Measurements from ENCODE around the gene RRP15.
A peak's percentile ranks its signal among the peaks of the same experiment; 100 is the strongest.

RRP15 gene

DNA sequence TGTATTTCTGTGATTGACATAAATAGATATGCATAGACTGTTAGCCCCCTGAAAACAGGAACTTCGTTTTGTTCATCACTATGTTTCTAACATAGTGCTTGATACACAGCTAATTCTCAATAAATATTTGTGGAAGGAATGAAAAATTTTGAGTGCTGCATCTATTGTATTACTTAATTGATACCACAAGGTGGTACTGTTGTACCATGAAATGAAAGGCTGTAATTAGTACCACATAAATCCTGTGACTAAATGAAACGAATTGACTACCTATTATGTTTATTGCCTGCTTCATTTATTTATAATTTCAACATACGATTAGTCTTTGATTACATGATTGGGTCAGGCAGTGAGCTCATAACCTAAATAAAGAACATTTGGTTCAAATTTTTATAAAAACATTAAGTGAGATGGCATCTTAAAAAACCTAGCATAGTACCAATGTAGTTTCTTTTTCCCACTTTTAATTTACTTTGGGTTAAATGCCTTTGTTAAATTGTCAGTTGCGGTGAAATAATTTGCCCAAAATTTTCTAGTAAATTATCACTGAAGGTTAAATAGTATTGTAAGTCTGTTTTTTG is 45.0 kb downstream of the RRP15 start:
- in situ Hi-C loops (cut with HindIII; ENCODE audit: low pct_ligation_motif_present, low sequenced_read_pairs), result no loop called here
- no peak overlapping the region for H3K4me3 ChIP-seq (ENCODE audit: low read depth, low read length)
- H3K27ac ChIP-seq, result peak overlapping the region; percentile 20
- H3K36me3 ChIP-seq (replicated peaks), result no peaks in the 10 kb centered on the region
- TF ChIP-seq, protein P1, sequence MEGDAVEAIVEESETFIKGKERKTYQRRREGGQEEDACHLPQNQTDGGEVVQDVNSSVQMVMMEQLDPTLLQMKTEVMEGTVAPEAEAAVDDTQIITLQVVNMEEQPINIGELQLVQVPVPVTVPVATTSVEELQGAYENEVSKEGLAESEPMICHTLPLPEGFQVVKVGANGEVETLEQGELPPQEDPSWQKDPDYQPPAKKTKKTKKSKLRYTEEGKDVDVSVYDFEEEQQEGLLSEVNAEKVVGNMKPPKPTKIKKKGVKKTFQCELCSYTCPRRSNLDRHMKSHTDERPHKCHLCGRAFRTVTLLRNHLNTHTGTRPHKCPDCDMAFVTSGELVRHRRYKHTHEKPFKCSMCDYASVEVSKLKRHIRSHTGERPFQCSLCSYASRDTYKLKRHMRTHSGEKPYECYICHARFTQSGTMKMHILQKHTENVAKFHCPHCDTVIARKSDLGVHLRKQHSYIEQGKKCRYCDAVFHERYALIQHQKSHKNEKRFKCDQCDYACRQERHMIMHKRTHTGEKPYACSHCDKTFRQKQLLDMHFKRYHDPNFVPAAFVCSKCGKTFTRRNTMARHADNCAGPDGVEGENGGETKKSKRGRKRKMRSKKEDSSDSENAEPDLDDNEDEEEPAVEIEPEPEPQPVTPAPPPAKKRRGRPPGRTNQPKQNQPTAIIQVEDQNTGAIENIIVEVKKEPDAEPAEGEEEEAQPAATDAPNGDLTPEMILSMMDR (IDR thresholded peaks at IDR 0.05; ENCODE audit: low read depth, low read length, missing control alignments), result no peak
- no peaks in the 10 kb centered on the region for H3K27me3 ChIP-seq (replicated peaks)
- DNase-seq, result no peak

DNA sequence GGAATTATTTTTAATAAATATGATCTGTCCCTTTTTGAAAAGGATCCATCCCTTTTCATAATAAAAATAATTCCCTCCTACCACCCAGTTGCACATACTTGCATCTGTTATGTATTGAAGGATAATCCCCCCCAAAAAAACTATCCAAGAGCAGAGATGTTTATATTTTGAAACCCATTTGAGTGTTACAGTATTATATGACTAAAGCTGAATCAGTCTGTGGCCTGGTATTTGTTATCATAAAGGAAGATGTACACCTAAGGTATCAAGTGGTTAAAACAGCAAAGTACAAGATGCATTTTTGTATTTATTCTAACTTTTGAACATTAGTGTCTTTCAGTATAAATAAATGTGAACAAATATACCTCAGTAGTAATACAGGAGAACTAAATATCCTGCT is 47.3 kb downstream of the RRP15 start:
- H3K27me3 ChIP-seq (replicated peaks), result no peaks in the 10 kb centered on the region
- no peak overlapping the region for H3K27ac ChIP-seq
- no peak overlapping the region for H3K4me3 ChIP-seq (ENCODE audit: low read depth, low read length)
- DNase-seq, result no peak
- no peaks in the 10 kb centered on the region for H3K36me3 ChIP-seq (replicated peaks)
- in situ Hi-C loops (cut with HindIII; ENCODE audit: low pct_ligation_motif_present, low sequenced_read_pairs), result no loop called here
- TF ChIP-seq, protein P1 (IDR thresholded peaks at IDR 0.05; ENCODE audit: low read depth, low read length, missing control alignments), result no peak

DNA sequence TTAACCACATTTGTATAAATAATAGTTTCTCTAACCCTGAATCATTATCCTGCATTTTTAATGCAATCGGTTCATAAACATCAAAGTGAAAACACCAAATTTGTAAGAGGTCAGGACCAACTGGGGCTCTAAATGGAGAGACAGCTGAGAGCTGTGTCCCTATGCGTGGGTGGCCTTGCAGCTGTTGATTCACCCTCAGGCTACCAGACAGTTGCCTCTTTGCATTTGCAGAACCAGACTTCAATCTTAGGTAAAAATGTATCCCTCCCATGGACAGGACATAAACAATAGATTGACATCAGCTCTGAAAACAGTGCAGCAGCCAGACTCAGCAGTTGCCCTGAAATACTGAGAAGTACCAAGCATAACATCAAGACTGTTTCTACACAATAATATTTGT is 51.2 kb downstream of the RRP15 start:
- in situ Hi-C loops (cut with HindIII; ENCODE audit: low pct_ligation_motif_present, low sequenced_read_pairs), result no loop called here
- TF ChIP-seq, protein P1 (IDR thresholded peaks at IDR 0.05; ENCODE audit: low read depth, low read length, missing control alignments), result no peak

DNA sequence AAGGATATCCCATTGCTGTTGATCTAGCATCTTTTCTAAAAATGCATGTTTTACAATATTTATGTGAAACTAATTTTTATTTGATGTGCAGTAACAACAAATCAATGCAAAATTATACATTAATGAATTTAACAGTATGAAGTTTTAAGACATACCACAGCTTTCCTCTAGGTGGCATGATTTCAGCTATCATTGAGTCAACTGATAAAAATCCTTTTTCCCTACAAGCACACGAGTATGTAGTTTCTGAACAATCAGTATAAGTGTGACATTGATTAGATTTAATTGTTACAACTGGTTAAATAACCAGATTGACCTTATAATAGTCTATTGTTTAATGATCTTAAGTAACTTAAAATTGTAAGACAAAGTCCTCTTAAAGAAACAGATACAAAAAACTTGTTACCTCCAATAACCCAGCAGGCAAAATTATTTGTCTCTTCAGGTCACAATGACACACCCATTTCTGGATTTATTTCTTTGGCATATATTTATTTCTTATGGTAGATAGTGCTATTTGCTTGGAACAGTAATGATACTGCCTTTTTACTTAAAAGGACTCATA is 54.3 kb downstream of the RRP15 start:
- TF ChIP-seq, protein P1 (IDR thresholded peaks at IDR 0.05; ENCODE audit: low read depth, low read length, missing control alignments), result peak; percentile 53
- DNase-seq, result no peak
- in situ Hi-C loops (cut with HindIII; ENCODE audit: low pct_ligation_motif_present, low sequenced_read_pairs), result no loop called here
- no peaks in the 10 kb centered on the region for H3K36me3 ChIP-seq (replicated peaks)
- no peak overlapping the region for H3K4me3 ChIP-seq (ENCODE audit: low read depth, low read length)
- H3K27ac ChIP-seq, result no peak overlapping the region
- H3K27me3 ChIP-seq (replicated peaks), result no peaks in the 10 kb centered on the region

More for the DNA sequence above, 51.2 kb downstream of the RRP15 start:
- H3K27me3 ChIP-seq (replicated peaks), result no peaks in the 10 kb centered on the region
- no peak overlapping the region for H3K27ac ChIP-seq
- DNase-seq, result peak; percentile 52
- no peak overlapping the region for H3K4me3 ChIP-seq (ENCODE audit: low read depth, low read length)
- H3K36me3 ChIP-seq (replicated peaks), result no peaks in the 10 kb centered on the region

DNA sequence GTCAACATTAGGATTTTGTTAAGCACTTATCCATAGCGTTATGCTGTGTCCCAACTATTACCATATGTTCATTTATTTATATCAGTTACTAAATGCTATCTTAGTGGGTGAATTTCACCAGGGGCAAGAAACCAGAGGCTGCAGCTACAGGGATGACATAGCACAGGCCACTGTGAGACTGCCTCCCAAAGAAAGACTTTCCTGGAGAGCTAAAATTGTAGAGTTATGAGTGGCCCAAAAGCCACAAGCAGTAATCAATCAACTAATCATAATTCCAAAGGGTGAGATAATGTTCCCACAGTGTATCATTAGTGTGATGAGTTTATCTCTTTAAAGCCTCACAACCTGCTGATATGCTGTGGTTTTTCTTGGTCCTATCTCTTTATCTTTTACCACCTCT is 56.2 kb downstream of the RRP15 start:
- Histone ChIP-seq H3K4me3 (ENCODE audit: low read depth, low read length) (no peak overlapping the region), H3K36me3 (replicated peaks) (no peaks in the 10 kb centered on the region), H3K27ac (no peak overlapping the region), H3K27me3 (replicated peaks) (no peaks in the 10 kb centered on the region)
- no peak for DNase-seq
- TF ChIP-seq, protein P1 (IDR thresholded peaks at IDR 0.05; ENCODE audit: low read depth, low read length, missing control alignments), result no peak
- in situ Hi-C loops (cut with HindIII; ENCODE audit: low pct_ligation_motif_present, low sequenced_read_pairs), result no loop called here

DNA sequence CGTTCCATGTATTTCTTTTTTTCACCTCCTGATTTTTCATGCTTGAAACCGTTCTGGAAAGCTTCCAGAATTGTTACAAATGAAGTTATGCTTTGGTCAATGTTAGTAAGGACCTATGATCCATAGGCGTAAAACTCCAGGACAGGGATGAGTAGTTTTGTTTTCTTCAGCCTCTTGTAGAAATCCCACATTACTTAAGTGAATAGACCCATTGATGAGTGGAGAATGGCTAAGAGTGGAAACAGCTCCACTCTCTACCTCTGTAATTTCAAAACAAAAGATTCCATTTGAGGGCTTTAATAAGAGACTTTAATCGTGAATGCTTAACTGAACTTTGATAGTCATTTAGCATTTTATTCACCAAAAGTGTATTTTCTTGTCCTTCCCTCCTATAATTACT is 57.0 kb downstream of the RRP15 start:
- no peak for DNase-seq
- Histone ChIP-seq H3K27me3 (replicated peaks) (no peaks in the 10 kb centered on the region), H3K36me3 (replicated peaks) (peaks cover 5% of the 10 kb centered on the region), H3K4me3 (ENCODE audit: low read depth, low read length) (no peak overlapping the region), H3K27ac (no peak overlapping the region)
- TF ChIP-seq, protein P1 (IDR thresholded peaks at IDR 0.05; ENCODE audit: low read depth, low read length, missing control alignments), result no peak
- in situ Hi-C loops (cut with HindIII; ENCODE audit: low pct_ligation_motif_present, low sequenced_read_pairs), result no loop called here
